ENCODE data around the gene CMC4. TPM values are rescaled to one million over a fixed set of nuclear protein-coding genes. Genes with fewer than 3 reads are reported as not detected.

Gene CMC4
- total and polyA plus RNA-seq, 9 of the 15 experiments (the other 6 are each of a cell fraction or from before 2014, with no cell fraction given) = 3.5 to 16.9 (median 8.2) TPM

GRCh38 chrX:155070975-155071693 lies at the start of gene CMC4, which contains the start of the genes BRCC3 and MTCP1 (continued):
- TF ChIP-seq CBX8 (IDR thresholded peaks at IDR 0.05; ENCODE audit: borderline replicate concordance, extremely low read depth, low read depth, low read length, poor library complexity, severe bottlenecking) = no peak
- TF ChIP-seq ZNF280B (CRISPR knock-in tag; IDR thresholded peaks at IDR 0.05) = no peak
- TF ChIP-seq TSC22D4 (tag; IDR thresholded peaks at IDR 0.05) = no peak
- TF ChIP-seq MXD1 (CRISPR knock-in tag; IDR thresholded peaks at IDR 0.05; ENCODE audit: borderline replicate concordance, poor library complexity, severe bottlenecking) = no peak
- TF ChIP-seq U2AF1 (optimal IDR thresholded peaks at IDR 0.05; ENCODE audit: low read depth, low read length) = no peak
- TF ChIP-seq MAZ (CRISPR knock-in tag; conservative IDR thresholded peaks at IDR 0.05 in 1 of 2, IDR thresholded peaks at IDR 0.05 in 1 of 2) = peak in 1 of 2 experiments; percentile 85; a peak in 3 of 4 replicates
- TF ChIP-seq TAF1 (IDR thresholded peaks at IDR 0.05; ENCODE audit: control insufficient read depth, extremely low read depth, insufficient read depth, low read length, severe bottlenecking) = peak; percentile 73
- TF ChIP-seq MITF (IDR thresholded peaks at IDR 0.05) = no peak
- no peak for TF ChIP-seq ZNF551 (CRISPR knock-in tag; IDR thresholded peaks at IDR 0.05)
- no peak for TF ChIP-seq BHLHE40 (IDR thresholded peaks at IDR 0.05; ENCODE audit: low read length)
- TF ChIP-seq SIN3B (IDR thresholded peaks at IDR 0.05; ENCODE audit: low read depth) = peak; percentile 27; the same call in 1 of the 2 replicates
- TF ChIP-seq PBX2 (CRISPR knock-in tag; IDR thresholded peaks at IDR 0.05; ENCODE audit: low read depth) = no peak
- no peak for TF ChIP-seq PBX2 (tag; conservative IDR thresholded peaks at IDR 0.05; ENCODE audit: low read depth)
- 0 out of 2 replicates have a peak, but pooled peaks have one; percentile 22 for TF ChIP-seq CREB1 (IDR thresholded peaks at IDR 0.05)
- 0 out of 2 replicates have a peak, but pooled peaks have one; percentile 27 for TF ChIP-seq CREB1 (CRISPR knock-in tag; IDR thresholded peaks at IDR 0.05)
- 0 out of 6 replicates have a peak, but pooled peaks of 1 of the 3 experiments have one; percentile 5 for TF ChIP-seq CTCF (IDR thresholded peaks at IDR 0.05 in 2 of 3, conservative IDR thresholded peaks at IDR 0.05 in 1 of 3; ENCODE audit: insufficient read depth in 2 of 3, low read depth in 1 of 3, low read length in 3 of 3)
